HL-60/S4 (cell line): ENCODE measurements around the gene TP63.
"Not testable (repeated sequence)": the region's sequence is repeated elsewhere in the genome, so short reads cannot be mapped to it uniquely, and the experiment has no call there.

Experiments
- in situ Hi-C: fragments of 300-500 bp; cut with MboI; formaldehyde crosslinking; loops from 2 replicates; pipeline ENCODE4 v1.14.3; 2022; ENCODE audit warnings: low sequenced_read_pairs

Gene TP63

DNA sequence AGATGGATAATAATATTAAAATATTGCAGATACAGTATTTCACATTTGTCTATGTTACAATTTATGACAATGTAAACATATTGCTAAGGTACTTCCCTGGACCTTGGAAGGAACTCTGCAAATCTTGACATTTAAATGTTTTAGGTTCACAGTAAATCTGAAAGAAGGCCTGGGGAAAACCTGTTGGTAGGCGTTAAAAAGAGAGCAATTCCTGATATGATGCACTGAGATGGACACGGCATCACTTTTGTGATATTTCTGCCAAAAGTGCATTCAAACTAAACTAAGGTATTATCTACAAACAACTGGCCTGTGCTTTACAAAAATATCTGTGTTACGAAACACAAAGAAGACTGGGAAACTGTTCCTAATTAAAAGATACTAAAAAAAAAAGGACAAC is 6.1 kb upstream of the TP63 start:
- in situ Hi-C loops, result no loop called here

DNA sequence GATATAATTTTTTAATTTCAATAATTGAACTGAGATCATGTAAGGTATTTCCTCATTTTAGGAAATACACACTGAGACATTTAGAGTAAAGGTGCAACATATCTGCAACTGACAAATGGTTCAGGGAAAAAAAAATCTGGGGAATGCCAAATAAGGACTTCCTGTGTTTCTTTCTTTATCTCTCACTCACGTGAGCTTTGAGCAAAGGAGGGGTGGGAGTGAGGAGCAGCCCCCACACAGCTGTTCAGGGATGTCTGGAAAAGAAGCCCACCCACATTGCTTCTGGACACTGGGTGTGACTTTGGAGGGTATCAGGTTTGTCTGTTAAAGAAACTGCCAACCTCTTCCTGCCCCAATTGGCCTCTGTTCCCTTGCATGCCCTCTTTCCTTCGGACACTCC is 5.6 kb upstream of the TP63 start:
- in situ Hi-C loops, result no loop called here

DNA sequence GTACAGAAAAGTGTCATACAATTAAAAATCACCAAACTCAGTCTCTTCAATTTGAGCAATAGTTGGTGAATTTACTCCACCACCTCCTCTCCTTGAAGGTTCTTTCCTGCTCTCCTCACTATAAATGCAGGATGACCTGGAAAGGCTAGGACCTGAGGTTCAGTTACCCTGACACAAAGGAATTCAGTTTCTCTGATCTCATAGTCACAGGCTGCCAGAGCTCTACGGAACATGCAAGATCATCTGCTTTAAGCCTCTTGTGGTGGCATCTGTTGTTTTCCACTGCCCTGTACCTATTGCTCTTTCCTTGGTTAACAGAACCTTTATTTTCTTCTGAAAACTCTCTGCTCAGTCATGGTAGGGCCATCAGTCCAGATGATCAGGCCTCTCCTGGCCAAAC is 4.9 kb upstream of the TP63 start:
- in situ Hi-C loops, result no loop called here

DNA sequence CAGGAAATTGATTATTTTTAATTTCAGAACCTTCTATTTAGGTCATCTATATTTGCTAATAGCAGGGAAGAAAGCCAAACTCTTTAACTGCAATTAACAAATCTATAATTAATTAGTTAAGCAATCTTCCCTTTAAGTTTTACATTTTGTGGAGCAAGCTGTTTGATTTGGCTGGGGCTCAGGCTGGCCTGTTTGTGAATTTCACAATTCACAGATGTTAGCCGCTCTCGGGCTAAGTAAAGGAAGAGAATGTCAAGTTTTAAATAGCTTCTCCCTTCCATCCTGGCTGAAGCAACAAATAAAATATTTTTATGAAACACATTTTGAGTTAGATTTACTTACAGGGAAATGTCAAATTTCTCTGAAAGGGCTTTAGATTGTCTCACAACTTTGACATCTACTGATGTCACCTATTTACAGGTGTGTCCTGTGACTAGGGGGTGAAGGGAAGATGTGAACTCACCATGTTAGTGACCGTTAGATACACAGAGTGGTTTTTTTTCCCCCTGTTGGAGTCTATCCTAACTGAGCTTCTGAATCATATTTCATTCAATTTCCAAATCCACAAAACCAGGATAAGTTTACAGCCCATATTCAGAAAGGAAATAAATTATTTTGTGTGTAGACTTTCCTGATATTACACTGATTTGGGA is 1.3 kb upstream of the TP63 start:
- in situ Hi-C loops, result no loop called here

DNA sequence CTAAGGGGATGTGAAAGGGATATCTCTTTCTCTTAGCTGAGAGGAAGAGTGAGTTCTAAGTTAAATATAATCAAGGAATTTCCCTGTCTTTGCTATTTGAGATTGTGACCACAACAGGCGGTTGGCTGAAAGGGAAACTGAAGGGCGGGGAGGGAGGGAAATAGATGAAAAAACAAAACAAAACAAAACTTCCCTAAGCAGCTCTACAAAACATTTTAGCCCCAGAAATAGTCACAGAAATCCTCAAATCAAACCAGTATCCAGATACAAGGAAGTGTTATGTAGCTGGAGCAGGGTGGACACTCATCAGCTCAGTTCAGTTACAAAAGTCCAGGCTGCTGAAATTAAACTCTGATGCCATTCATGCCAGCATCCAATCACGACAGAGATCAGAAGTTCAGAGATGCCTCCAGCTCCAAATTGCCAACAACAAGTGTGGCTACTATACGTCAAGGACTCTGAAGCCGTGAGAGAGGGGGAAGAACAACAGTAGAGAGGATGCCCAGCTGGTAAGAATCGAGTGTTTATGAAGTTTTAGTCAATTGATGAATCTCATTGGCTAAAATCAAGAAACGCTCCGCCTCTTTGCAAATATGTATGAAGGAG is 319 bp upstream of the TP63 start:
- in situ Hi-C loops, result no loop called here

DNA sequence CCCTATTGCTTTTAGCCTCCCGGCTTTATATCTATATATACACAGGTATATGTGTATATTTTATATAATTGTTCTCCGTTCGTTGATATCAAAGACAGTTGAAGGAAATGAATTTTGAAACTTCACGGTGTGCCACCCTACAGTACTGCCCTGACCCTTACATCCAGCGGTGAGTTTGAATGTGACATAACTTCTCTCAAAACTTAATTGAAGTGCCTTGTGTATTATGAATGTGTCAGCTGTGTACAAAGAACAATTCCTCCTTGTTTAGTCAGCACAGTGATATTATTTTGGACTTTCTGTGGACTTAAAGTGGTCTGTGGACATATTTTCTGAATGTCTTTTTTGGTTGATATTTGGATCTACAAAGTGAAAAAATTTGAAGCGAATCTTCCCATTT is 220 bp downstream of the TP63 start:
- in situ Hi-C loops, result no loop called here

DNA sequence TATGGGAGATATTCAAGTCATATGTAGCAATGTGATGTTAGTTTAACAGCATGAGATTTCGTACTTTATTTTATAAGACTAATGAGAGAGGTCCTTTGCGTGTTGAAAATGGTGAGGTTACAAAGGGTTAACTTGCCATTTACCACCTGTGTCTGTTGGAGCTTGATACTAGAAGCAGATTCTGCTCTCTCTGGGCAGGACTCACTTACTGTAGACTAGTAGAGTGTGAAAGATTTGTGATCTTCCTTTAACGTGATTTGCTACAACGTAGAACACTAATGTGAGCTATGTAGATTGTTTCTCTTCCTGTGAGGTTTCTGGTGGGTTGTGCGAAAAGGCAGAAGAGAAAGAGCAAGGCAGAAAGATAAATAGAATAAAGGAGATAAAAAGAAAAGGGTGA is 1.1 kb downstream of the TP63 start:
- in situ Hi-C loops, result no loop called here

DNA sequence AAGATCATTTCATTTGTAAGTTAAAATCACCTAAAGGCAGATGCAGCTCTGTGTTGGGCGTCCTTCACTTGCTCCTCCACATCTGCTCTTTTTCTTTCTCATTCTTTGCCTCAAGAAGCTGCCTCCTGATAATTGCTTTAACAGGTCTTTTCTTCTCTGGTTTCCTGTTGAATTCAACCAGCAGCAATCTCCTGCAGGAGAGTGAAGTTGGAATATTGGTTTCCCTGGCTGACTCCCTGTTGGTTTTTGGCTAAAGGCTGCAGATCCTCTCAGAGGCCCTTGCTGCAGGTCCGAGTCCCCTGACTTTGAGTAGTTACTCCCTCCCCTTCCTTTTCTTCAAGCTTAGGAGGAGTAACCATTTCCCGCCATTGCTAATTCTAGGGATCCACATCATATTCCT is 4.2 kb downstream of the TP63 start:
- in situ Hi-C loops, result no loop called here

DNA sequence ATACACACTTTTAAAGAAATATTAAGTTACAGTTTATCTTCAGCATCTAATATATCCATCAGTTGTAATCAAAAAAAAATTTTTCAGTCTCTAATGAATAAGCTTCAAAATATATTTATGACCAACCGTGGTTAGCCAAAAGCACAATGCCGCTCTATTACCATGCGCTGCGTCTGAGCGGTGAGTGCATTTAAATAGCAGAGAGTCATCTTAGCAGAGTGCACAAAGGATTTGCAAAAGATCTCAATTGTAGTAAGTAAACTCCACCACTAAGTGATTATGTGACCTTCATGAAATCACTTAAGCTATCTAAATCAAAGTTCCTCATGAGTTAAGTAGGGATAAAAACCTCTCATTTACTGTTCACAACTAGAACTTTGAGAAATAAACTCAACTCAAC is 4.9 kb downstream of the TP63 start:
- in situ Hi-C loops, result no loop called here

DNA sequence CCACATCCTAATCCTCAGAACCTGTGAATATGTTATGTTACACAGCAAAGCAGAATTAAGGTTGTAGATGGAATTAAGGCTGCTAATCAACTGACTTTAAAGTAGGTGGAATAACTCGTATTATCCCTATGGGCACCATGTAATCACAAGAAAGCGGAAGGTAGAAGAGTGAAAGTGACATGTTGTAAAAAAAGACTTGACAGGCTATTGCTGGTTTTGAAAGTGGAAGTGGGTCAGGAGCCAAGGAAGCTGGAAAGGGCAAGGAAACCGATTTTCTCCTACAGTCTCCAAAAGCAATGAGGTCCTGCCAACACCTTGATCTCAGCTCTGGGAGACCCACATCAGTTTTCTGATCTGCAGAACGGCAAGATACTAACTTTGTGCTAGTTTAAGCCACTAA is 6.6 kb downstream of the TP63 start:
- in situ Hi-C loops, result no loop called here

DNA sequence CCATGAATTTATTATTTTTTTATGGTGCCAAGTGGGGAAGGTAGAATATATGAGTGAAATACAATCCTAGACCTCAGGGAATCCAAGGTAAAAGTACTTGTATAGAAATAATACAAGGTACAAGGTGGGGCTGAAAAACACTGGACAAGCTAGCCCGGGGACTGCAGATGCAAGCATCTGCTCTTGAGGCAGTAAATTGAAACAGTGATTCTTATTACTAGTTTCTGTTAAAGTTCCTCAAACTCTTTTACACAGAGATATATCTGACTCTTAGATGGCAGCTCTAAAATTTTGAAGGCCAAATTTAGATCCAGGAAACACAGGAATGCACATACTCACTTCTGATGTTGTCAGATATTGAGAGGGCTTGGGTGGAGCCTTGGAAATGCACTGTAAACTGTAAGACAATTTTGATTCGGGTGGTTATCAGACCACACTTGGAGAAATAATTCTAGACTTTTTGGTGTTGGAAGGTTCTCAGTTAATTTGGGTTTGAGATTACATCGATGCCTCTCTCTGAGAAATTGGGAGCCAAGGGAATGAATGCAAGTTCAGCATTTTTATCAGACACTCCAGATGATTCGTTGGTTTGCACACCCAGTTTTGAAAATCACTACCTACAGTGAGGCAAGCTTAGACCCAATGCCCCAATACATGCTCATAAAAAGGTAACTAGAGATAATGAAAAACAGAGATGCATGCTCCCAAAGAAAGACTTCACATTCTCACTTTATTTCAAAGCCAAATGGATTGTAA is 7.3 kb downstream of the TP63 start:
- in situ Hi-C loops, result no loop called here

DNA sequence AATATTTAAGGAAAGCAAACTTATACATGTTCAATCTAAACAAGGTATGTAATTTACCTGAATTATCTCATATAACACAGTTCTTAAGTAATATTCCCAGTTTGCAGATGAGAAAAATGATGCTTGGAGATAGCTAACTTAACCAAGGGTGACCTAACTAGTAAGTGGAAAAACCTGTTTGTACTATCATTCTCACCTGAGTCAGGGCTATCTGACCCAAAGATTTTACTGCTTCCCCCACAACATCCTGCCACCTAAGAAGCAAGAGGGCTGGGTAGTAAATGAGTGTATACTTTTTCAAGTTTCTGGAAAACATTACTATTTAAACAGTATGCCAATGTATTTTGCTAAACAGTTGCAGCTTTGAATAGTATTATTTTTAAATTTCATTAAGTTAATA is 10.6 kb downstream of the TP63 start:
- in situ Hi-C loops, result no loop called here

DNA sequence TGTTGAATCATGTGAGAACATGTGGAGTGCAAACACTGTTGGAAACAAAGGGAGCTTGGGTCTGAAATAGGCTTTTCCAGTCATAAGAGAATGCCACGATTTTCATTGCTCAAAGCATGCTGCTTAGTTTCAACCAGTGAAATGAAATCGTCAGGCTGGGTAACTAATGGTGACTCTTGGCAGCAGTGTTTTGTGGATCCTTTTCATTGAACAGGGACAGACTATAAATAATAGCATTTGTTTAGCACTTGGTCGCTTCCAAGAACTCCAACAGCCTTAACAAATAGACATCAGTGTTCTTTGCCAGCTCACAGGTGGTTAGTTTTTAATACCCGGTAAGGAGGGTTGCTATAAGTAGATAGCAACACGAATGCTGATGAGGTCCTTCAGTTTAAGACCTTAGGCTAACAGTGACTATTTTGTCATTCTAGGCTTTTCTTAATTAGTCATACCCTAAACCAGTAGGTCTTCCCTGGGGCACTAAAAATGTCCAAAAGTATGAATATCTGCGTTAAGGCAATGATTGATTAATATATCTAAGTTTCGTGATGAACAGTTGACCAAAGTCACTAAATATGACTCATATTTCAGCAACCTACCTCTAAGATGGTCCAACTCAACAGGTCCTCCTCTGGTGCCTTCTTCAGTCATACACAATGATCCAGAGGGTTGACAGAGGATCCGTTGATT is 15.8 kb downstream of the TP63 start:
- in situ Hi-C loops, result no loop called here

DNA sequence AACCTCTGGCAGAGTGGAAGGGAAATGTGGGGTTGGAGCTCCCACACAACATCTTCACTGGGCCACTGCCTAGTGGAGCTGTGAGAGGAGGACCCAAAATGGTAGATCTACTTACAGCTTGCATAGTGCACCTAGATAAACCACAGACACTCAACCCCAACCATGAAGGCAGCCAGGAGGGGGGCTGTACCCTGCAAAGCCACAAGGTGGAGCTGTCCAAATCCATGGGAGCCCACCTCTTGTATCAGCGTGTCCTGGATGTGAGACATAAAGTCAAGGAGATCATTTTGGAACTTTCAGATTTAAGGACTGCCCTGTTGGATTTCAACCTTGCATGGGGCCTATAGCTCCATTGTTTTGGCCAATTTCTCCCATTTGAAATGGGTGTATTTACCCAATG is 20.9 kb downstream of the TP63 start:
- in situ Hi-C loops, result no loop called here

DNA sequence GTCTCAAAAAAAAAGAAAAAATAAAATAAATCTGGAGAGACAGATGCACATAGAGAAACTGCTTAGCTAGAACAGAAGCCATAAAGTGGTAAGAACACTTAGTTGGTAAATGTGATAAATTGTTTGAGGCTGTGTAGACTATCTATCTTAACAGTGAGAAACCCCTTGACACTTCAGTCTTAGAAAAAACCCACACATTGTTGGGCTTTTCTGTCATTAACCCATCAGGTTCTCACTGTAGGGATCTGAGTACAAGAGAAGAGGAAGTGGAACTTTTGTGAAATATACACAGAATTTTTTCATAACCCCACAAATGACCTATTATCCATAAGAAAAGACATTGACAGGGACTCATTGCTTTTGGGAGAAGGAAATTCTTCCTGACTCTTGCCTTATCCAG is 24.4 kb downstream of the TP63 start:
- in situ Hi-C loops, result no loop called here

DNA sequence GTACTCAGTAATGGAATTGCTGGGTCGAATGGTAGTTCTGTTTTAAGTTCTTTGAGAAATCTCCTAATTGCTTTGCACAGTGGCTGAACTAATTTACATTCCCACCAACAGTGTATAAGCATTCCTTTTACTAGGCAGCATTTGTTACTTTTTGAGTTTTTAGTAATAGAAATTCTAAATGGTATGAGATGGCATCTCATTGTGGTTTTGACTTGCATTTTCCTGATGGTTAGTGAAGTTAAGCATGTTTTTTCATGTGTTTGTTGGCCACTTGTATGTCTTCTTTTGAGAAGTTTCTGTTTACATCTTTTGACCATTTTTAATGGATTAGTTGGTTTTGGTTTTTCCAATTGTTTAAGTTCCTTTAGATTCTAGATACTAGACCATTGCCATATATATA is 28.4 kb downstream of the TP63 start:
- in situ Hi-C loops, result no loop called here

DNA sequence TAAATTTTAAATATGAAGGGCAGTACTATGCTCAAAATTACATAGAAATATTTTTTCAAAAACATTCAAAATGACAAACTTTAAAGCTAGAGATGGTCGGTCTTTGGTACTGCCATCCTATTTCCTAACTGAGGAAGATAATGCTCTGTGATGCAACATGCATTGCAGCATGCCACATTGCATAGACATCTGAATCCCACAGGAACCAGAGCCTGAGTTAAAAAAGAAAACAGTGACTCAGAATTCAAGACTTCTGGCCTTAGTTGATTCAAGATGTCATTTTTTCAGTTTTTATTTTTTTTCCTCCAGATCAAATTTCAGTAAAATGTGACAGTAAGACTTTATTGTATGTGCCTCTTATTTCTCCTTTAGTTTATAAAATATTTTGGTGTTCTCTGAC is 33.1 kb downstream of the TP63 start:
- in situ Hi-C loops, result no loop called here

DNA sequence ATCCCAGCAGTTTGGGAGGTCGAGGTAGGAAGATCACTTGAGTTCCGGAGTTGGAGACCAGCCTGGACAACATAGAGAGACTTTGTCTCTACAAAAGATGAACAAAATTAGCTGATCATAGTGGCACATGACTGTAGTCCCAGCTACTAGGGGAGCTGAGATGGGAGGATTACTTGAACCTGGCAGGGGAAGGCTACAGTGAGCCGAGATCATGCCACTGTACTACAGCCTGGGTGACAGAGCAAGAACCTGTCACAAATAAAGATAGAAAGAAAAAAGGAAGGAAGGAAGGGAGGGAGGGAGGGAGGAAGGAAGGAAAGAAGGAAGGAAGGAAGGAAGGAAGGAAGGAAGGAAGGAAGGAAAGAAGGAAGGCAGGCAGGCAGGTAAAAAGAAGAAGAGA is 41.2 kb downstream of the TP63 start:
- in situ Hi-C loops, result not testable (repeated sequence)

DNA sequence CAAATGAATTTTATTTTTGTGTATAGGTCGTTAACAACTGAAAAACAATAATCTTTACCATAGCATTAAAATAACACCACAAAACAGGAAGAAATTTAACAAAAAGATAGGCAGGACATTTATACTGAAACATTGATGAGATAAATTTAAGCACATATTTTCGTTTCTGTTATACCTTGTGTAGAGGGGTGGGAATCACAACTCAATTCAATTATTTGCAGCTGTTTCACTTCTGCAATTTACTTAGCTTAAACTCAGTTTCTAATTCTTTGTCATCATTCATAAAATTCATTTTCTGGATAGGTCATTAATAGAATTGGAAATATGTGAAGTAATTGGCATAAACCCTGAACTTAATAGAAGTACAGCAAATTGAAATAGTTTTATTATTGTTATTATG is 42.3 kb downstream of the TP63 start:
- in situ Hi-C loops, result no loop called here

DNA sequence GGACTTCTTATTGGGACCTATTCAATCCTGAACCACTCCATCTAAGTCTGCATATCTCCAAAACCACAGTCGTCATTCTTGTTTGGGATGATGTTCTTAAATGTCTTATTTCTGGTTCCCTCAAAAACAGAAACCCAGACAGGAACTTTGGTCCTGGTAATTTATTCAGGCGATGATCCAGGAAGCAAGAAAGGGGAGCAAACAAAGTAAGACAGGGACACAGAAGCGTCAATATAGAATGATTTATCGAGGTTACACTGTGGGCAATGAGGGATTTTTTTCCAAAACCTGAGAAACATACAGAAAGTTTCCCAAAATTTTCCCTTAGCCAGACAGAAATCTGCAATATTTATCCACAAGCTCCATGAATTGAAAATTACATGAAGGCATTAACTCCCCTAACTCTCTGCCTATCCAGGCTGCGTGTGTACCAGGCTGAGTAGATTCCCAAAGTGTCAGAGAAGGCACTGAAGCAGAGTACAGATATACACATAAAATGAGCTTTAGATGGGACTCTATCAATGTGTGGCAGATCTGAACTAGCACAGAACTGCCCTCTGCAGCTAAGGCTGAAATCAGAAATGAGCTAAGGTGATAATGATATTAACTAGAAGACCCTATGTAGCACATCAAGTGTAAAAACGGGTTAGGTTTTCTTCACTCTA is 43.2 kb downstream of the TP63 start:
- in situ Hi-C loops, result no loop called here

DNA sequence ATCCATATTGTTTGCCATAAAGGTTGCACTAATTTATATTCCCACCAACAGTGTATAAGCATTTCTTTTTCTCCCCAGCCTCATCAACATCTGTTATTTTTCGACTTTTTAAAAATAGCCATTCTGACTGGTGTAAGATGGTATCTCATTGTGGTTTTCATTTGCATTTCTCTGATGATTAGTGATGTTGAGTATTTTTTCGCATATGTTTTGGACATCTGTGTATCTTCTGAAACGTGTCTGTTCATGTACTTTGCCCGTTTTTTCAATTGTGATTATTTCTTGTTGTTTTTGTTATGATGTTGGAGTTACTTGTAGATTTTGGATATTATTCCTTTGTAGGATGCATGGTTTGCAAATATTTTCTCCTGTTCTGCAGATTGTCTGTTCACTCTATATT is 46.5 kb downstream of the TP63 start:
- in situ Hi-C loops, result no loop called here
